Gastrocnemius medialis (tissue), 4 donors: ENCODE data around the gene SCN8A. TPM values are rescaled to one million over a fixed set of nuclear protein-coding genes. Genes with fewer than 3 reads are reported as not detected.

Source experiments
- ATAC-seq, 2 donors: fragments of 150-250 bp; one replicate each; pipeline ENCODE4 v1.9.1; 2016
- DNase-seq, 2 donors: peaks; one replicate each; pipeline ENCODE4 v3.0.0-alpha.2; 2019
- H3K27ac ChIP-seq, 4 donors: fragments of 200-600 bp; sonication (generic); 1 replicate in 1 of 4; 2 replicates in 3 of 4; pipeline ENCODE4 v1.5.1; 2016 to 2018; ENCODE audit warnings: mild to moderate bottlenecking in 2 of 4, moderate library complexity in 1 of 4
- H3K27me3 ChIP-seq, 3 donors: fragments of 200-600 bp; sonication (generic) in 2 of 3; 1 replicate in 1 of 3; 2 replicates in 2 of 3; pipeline versions ENCODE4 v1.5.1 to v1.6.0; 2016 to 2019; ENCODE audit warnings: mild to moderate bottlenecking in 1 of 3, moderate library complexity in 1 of 3
- H3K36me3 ChIP-seq, 2 donors: fragments of 200-600 bp; sonication (generic) in 1 of 2; one replicate each; pipeline ENCODE4 v1.5.1; 2017 to 2018
- H3K4me1 ChIP-seq, 2 donors: fragments of 200-600 bp; sonication (generic) in 1 of 2; one replicate each; pipeline ENCODE4 v1.5.1; 2016 to 2017; ENCODE audit warnings: mild to moderate bottlenecking in 2 of 2
- H3K4me3 ChIP-seq, 4 donors: fragments of 200-600 bp; sonication (generic) in 3 of 4; 1 replicate in 1 of 4; 2 replicates in 3 of 4; pipeline ENCODE4 v1.5.1; 2016 to 2019; ENCODE audit warnings: mild to moderate bottlenecking in 2 of 4
- H3K9me3 ChIP-seq, 3 donors: fragments of 200-600 bp; sonication (generic) in 2 of 3; 1 replicate in 1 of 3; 2 replicates in 2 of 3; pipeline ENCODE4 v1.5.1; 2016 to 2019
- CTCF ChIP-seq, 5 experiments: fragments of 450-650 bp in 3 of 5; fragments of 200-600 bp in 2 of 5; sonication (generic) in 2 of 5; IDR thresholded peaks in 4 of 5; conservative IDR thresholded peaks in 1 of 5; 1 replicate in 4 of 5; 2 replicates in 1 of 5; pipeline ENCODE4 v1.5.1; 2016 to 2019; ENCODE audit warnings: antibody characterized with exemption in 5 of 5, mild to moderate bottlenecking in 3 of 5, moderate library complexity in 3 of 5
- POLR2A ChIP-seq, 2 donors: fragments of 450-650 bp; IDR thresholded peaks; one replicate each; pipeline ENCODE4 v1.6.1; 2017; ENCODE audit warnings: antibody characterized with exemption in 2 of 2, mild to moderate bottlenecking in 2 of 2, moderate library complexity in 2 of 2
- in situ Hi-C, 4 donors: fragments of 200-750 bp; cut with MboI; loops; one replicate each; pipeline versions ENCODE4 v1.15.0 to v1.8.0; 2017; ENCODE audit warnings: low sequenced_read_pairs in 4 of 4
- intact Hi-C: fragments of 100-400 bp; cut with DNase I; formaldehyde crosslinking; loops from one replicate; pipeline ENCODE4 v1.15.1; 2023; ENCODE audit warnings: low total_unique reads
- total RNA-seq, 4 donors: library from RNA; depleted of rRNA; stranded (reverse); fragments of >200 nt; gene quantifications; one replicate each; pipeline versions ENCODE4 v1.1.0 to v1.2.3, GENCODE V29; 2016

SCN8A gene
- total RNA-seq, 4 donors from 2014 or later: 0.05 to 0.29 TPM; not detected in 2

- ATAC-seq: no peak
- Histone ChIP-seq H3K4me3 (no peak overlapping the region), H3K4me1 (no peaks in the 10 kb centered on the region), H3K9me3 (no peaks in the 10 kb centered on the region), H3K27ac (no peak overlapping the region), H3K36me3 (no peaks in the 10 kb centered on the region), H3K27me3 (peaks cover 0 to 3% (median 0%) of the 10 kb centered on the region in 3 donors)
- TF ChIP-seq CTCF (IDR thresholded peaks at IDR 0.05 in 4 of 5, conservative IDR thresholded peaks at IDR 0.05 in 1 of 5) (no peak), POLR2A (IDR thresholded peaks at IDR 0.05) (no peak)
- intact Hi-C loops (no loop called here), in situ Hi-C loops (no loop called here)
- DNase-seq: no peak
These were observed 30.3 kb downstream of the SCN8A start for GRCh38 chr12:51621156-51621922.

- DNase-seq: no peak
- H3K36me3 ChIP-seq: no peaks in the 10 kb centered on the region
- H3K27me3 ChIP-seq: peaks cover 0 to 3% (median 0%) of the 10 kb centered on the region in 3 donors
- TF ChIP-seq POLR2A (IDR thresholded peaks at IDR 0.05) (no peak), CTCF (IDR thresholded peaks at IDR 0.05 in 4 of 5, conservative IDR thresholded peaks at IDR 0.05 in 1 of 5) (no peak)
- no peak for ATAC-seq
- no peaks in the 10 kb centered on the region for H3K9me3 ChIP-seq
- in situ Hi-C loops: no loop called here
- no peak overlapping the region for H3K4me3 ChIP-seq
- no peak overlapping the region for H3K27ac ChIP-seq
- no peaks in the 10 kb centered on the region for H3K4me1 ChIP-seq
- intact Hi-C loops: no loop called here
These were observed 31.5 kb downstream of the SCN8A start for GRCh38 chr12:51622564-51622963.

- intact Hi-C loops (no loop called here), in situ Hi-C loops (no loop called here)
- no peak for DNase-seq
- H3K9me3 ChIP-seq: no peaks in the 10 kb centered on the region
- H3K4me3 ChIP-seq: no peak overlapping the region
- TF ChIP-seq CTCF (IDR thresholded peaks at IDR 0.05 in 4 of 5, conservative IDR thresholded peaks at IDR 0.05 in 1 of 5) (no peak), POLR2A (IDR thresholded peaks at IDR 0.05) (no peak)
- H3K36me3 ChIP-seq: no peaks in the 10 kb centered on the region
- no peak overlapping the region for H3K27ac ChIP-seq
- no peak for ATAC-seq
- H3K27me3 ChIP-seq: no peaks in the 10 kb centered on the region
- H3K4me1 ChIP-seq: no peaks in the 10 kb centered on the region
These were observed 34.3 kb downstream of the SCN8A start for GRCh38 chr12:51625370-51625769.

- H3K9me3 ChIP-seq: no peaks in the 10 kb centered on the region
- no peaks in the 10 kb centered on the region for H3K36me3 ChIP-seq
- DNase-seq (no peak), ATAC-seq (no peak)
- no peaks in the 10 kb centered on the region for H3K4me1 ChIP-seq
- in situ Hi-C loops: no loop called here
- H3K4me3 ChIP-seq: no peak overlapping the region
- H3K27ac ChIP-seq: no peak overlapping the region
- no peak for TF ChIP-seq POLR2A (IDR thresholded peaks at IDR 0.05)
- TF ChIP-seq CTCF (IDR thresholded peaks at IDR 0.05 in 4 of 5, conservative IDR thresholded peaks at IDR 0.05 in 1 of 5): no peak
- no peaks in the 10 kb centered on the region for H3K27me3 ChIP-seq
- intact Hi-C loops: no loop called here
These were observed 35.1 kb downstream of the SCN8A start for GRCh38 chr12:51626115-51626514.
